ENCODE results near the gene MS4A7.
A peak's percentile ranks its signal among the peaks of the same experiment; 100 is the strongest.

The MS4A7 gene

GRCh38 chr11:60371386-60371785 lies 6.9 kb upstream of the MS4A7 start:
- DNase-seq (no peak), ATAC-seq (no peak)

GRCh38 chr11:60371854-60372253 lies 6.5 kb upstream of the MS4A7 start:
- ATAC-seq, result no peak
- DNase-seq, result no peak

- ATAC-seq, result no peak
- DNase-seq, result no peak
These were observed 5.6 kb upstream of the MS4A7 start for GRCh38 chr11:60372767-60373166.

GRCh38 chr11:60375316-60375715 lies 3.0 kb upstream of the MS4A7 start:
- no peak for ATAC-seq
- no peak for DNase-seq

- ATAC-seq, result no peak
These were observed 1.7 kb upstream of the MS4A7 start for GRCh38 chr11:60376601-60377000.

GRCh38 chr11:60377401-60378136 lies 763 bp upstream of the MS4A7 start:
- no peak for DNase-seq
- peak; percentile 49 for ATAC-seq

More at GRCh38 chr11:60376601-60377000, 1.7 kb upstream of the MS4A7 start:
- DNase-seq, result no peak

- ATAC-seq (peak; percentile 36), DNase-seq (no peak)
These were observed 11.1 kb downstream of the MS4A7 start for GRCh38 chr11:60389279-60389910.

GRCh38 chr11:60390419-60390818 lies 12.1 kb downstream of the MS4A7 start:
- DNase-seq, result no peak
- ATAC-seq, result no peak

GRCh38 chr11:60392361-60392760 lies 14.0 kb downstream of the MS4A7 start:
- ATAC-seq (no peak), DNase-seq (no peak)

GRCh38 chr11:60393016-60393415 lies 14.7 kb downstream of the MS4A7 start:
- no peak for ATAC-seq
- no peak for DNase-seq

- DNase-seq (no peak), ATAC-seq (no peak)
These were observed 16.5 kb downstream of the MS4A7 start for GRCh38 chr11:60394666-60395380.

- no peak for DNase-seq
- ATAC-seq, result no peak
These were observed 18.1 kb downstream of the MS4A7 start, which contains the start of gene MS4A14 for GRCh38 chr11:60396382-60396781. TSS of gene MS4A14 (plus strand) at chr11:60396459. CDS start at chr11:60396579, 120 bp downstream.

- no peak for DNase-seq
These were observed 18.5 kb downstream of the MS4A7 start for GRCh38 chr11:60396799-60397198.

GRCh38 chr11:60420015-60420414 lies 41.7 kb downstream of the MS4A7 start:
- no peak for DNase-seq
- no peak for ATAC-seq

More at GRCh38 chr11:60396799-60397198, 18.5 kb downstream of the MS4A7 start:
- no peak for ATAC-seq

- DNase-seq (no peak), ATAC-seq (no peak)
These were observed 44.3 kb downstream of the MS4A7 start for GRCh38 chr11:60422609-60423008.

- ATAC-seq (no peak), DNase-seq (no peak)
These were observed 50.2 kb downstream of the MS4A7 start for GRCh38 chr11:60428517-60428916.

- DNase-seq, result no peak
- no peak for ATAC-seq
These were observed 50.9 kb downstream of the MS4A7 start, which contains the start of gene MS4A5 for GRCh38 chr11:60429272-60429671. TSS of gene MS4A5 (plus strand) at chr11:60429572. CDS start at chr11:60429675, 103 bp downstream.

GRCh38 chr11:60431251-60431650 lies 52.9 kb downstream of the MS4A7 start:
- ATAC-seq (no peak), DNase-seq (no peak)

GRCh38 chr11:60433401-60433800 lies 55.1 kb downstream of the MS4A7 start:
- no peak for DNase-seq
- no peak for ATAC-seq

Data from stimulated activated naive CD8-positive, alpha-beta T cell treated with anti-CD3 and anti-CD28 coated beads, Interleukin-15, Interleukin-2, amounts not matched to agents 100 U/mL and 50 U/mL, for 24 hours (primary cell).